GM18517 (cell line): ENCODE measurements around the gene RAB31.
A peak's percentile ranks its signal among the peaks of the same experiment; 100 is the strongest.
"Not testable (repeated sequence)": the region's sequence is repeated elsewhere in the genome, so short reads cannot be mapped to it uniquely, and the experiment has no call there.

Experiments
- ATAC-seq: cut with Tn5 transposase; IDR thresholded peaks from one replicate; pipeline ENCODE4 v1.9.1; 2021; ENCODE audit warnings: mild to moderate bottlenecking, moderate library complexity; ENCODE audit not compliant: unreplicated experiment

The RAB31 gene

GRCh38 chr18:9854801-9855676 is 146.9 kb downstream of the RAB31 start:
- no peak for ATAC-seq

GRCh38 chr18:9855681-9856080 is 147.6 kb downstream of the RAB31 start:
- ATAC-seq = no peak

GRCh38 chr18:9856092-9856491 is 148.0 kb downstream of the RAB31 start:
- no peak for ATAC-seq

- not testable (repeated sequence) for ATAC-seq
These were observed 149.4 kb downstream of the RAB31 start for GRCh38 chr18:9857479-9857998.

- ATAC-seq = no peak
These were observed 150.5 kb downstream of the RAB31 start for GRCh38 chr18:9858642-9859041.

GRCh38 chr18:9859232-9859631 is 151.1 kb downstream of the RAB31 start:
- no peak for ATAC-seq

GRCh38 chr18:9860682-9861081 is 152.6 kb downstream of the RAB31 start:
- ATAC-seq = no peak

GRCh38 chr18:9861157-9861556 is 153.1 kb downstream of the RAB31 start:
- peak; percentile 80 for ATAC-seq

GRCh38 chr18:9861933-9862332 is 153.8 kb downstream of the RAB31 start:
- ATAC-seq = peak; percentile 67

GRCh38 chr18:9862686-9863085 is 154.6 kb downstream of the RAB31 start:
- ATAC-seq = no peak

GRCh38 chr18:9863282-9863681 is 155.2 kb downstream of the RAB31 start:
- no peak for ATAC-seq

- ATAC-seq = no peak
These were observed 157.8 kb downstream of the RAB31 start for GRCh38 chr18:9865764-9866490.

GRCh38 chr18:9866627-9867026 is 158.5 kb downstream of the RAB31 start:
- no peak for ATAC-seq

GRCh38 chr18:9867071-9867594 is 159.0 kb downstream of the RAB31 start:
- ATAC-seq = no peak

- ATAC-seq = no peak
These were observed 161.0 kb downstream of the RAB31 start for GRCh38 chr18:9868857-9869714.

- peak; percentile 75 for ATAC-seq
These were observed 161.8 kb downstream of the RAB31 start for GRCh38 chr18:9869715-9870430.

GRCh38 chr18:9870431-9871008 is 162.4 kb downstream of the RAB31 start:
- no peak for ATAC-seq

GRCh38 chr18:9871244-9871746 is 163.2 kb downstream of the RAB31 start:
- ATAC-seq = no peak

GRCh38 chr18:9872823-9873222 is 164.7 kb downstream of the RAB31 start:
- ATAC-seq = no peak
